GM12872 (cell line): ENCODE data around the gene RASD1.

Source experiments
- CTCF ChIP-seq: IDR thresholded peaks from 3 replicates; pipeline ENCODE4 v1.5.1; 2011; ENCODE audit warnings: low read depth, mild to moderate bottlenecking, low read length, moderate library complexity; ENCODE audit not compliant: insufficient read depth

The RASD1 gene

GRCh38 chr17:17507465-17508011, 11.3 kb upstream of the RASD1 start:
- TF ChIP-seq CTCF: no peak

- no peak for TF ChIP-seq CTCF
Measured at GRCh38 chr17:17506893-17507464, 10.8 kb upstream of the RASD1 start.

DNA sequence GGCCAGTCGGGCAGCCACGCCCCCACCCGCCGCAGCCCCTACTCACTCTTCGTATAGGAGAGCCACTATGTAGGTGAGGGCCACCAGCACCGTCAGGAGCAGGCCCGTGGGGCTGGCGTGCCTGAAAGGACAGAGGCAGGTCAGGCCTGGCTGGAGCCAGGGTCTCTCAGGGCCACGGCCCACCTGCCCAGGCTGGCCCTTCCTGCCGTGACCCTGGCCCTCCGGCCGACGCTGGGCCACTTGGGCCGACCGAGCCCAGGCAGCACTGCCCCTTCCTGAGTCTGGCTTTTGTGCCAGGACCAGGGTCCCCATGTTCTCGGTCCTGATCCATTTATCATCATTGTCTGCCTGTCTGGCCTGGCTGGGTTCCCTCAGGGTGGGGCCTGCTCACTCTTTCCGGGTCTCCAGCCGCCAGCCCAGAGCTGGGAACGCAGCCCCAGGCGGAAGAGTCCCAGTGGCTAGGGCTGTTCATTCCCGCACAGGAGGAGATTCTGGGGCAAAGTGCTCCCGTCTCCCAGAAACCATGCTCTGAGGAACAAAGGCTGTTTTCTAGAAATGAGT, 10.1 kb upstream of the RASD1 start:
- no peak for TF ChIP-seq CTCF

DNA sequence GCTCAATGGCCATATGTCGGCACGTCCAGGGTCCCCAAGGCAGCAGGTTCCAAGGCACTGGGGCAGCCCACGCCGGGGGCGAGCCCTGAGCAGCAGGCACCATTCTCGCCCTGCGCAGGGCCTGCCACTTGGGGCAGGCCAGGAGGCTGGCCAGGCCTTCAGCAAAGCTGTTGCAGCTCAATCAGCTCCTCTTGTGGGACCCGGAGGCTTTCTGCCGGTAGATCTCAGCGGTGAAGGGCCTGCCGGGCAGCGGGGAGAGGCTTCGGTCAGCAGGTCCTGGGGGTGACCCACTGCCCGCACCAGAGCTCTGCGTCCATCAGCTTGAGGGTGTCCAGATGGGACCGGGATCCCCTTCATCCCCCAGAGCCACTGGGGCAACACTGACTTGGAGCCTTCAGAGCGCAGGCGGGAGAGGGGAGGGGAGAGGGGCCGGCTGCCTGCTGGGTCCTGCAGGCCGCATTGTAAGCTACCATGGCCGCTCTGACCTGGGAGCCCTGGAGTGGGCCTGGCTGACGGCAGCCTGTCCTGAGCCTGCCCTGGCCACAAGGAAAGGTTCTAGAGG, 9.5 kb upstream of the RASD1 start:
- TF ChIP-seq CTCF: no peak

- no peak for TF ChIP-seq CTCF
Measured at GRCh38 chr17:17505151-17505550, 9.0 kb upstream of the RASD1 start.

DNA sequence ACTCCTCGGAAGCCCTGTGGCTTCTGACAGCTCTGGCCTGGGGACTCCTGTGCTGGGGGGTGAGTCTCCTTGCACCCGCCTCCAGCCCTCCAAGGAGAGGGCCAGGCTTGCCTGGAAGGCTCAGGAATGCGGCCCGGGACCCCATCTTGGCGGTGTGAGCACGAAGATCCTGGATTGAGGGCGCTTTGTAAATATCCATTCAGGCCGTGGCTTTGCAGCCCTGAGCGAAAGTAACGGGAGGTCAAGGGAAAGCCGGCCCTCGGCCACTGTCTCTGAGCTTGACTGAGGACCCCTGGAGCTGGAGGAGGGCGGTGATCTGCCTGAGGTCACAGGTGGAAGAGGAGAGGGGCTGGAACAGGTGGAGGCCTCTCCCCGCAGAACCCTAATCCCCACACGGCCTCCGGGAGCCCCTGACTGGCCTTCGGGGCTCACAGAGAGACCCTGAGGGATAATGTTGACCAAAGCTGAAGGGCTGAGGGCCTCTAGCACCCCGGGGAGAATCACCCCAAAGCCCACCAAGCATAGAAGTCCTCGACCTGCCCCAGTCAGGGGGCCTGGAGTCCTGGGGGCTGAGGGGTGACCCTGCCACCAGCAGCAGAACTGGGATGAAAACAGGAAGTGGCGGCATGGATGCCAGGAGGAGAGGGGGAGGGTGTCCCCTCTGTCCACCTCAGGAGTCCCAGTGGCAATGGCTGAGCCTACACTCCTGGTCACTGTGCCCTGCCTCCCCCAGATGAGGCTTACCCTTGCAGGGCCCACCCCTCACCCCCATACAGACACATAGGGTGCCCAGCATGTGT, 8.3 kb upstream of the RASD1 start:
- no peak for TF ChIP-seq CTCF

- TF ChIP-seq CTCF: no peak
Measured at GRCh38 chr17:17503566-17504130, 7.5 kb upstream of the RASD1 start.
